ENCODE results near the gene LENG1.
"Not testable (repeated sequence)": the region's sequence is repeated elsewhere in the genome, so short reads cannot be mapped to it uniquely, and the experiment has no call there.

LENG1 gene

DNA sequence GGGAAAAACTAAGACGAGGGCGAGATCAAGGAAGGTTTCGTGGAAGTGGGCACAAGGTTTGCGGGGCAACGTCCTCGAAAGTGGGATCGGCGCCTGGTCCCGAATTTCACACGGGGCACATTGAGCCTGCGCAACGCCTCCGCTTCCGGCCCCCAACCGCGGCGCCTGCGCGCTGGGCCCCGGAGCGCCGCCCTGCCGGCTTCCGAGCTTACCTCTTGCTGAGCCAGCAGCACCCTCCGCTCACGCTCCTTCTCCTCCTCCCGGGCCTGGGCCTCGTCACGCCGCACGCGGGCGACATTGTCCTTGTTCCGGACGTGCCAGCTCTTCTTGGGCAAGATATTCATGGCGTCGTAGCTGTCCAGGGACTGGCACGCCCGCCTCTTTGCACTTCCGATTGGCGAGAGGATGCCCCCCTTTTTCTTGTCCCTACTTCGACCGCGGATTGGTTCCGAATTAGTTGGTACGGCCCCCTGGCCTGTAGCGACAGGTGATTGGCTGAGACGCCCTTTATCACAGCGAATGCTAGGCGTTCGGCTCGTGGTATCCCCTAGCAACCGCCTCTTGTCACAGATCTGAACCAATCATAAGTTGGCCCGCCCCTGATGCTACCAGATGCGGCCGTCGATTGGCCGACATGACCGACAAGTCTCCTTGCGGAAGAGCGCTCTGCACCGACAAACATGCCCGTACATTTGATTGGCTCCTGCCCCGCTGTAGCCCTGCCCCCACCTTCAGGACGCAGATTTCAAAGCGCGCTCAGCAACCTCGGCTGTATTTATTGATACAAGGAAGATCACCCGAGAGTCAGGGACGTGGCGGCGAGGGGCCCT, at the start of gene LENG1:
TSS of gene LENG1 (minus strand) at position 370 of the 830 bp plus-strand sequence. CDS start at position 344, 26 bp downstream.
- peak; percentile 100 for DNase-seq (ENCODE audit: low read depth)

DNA sequence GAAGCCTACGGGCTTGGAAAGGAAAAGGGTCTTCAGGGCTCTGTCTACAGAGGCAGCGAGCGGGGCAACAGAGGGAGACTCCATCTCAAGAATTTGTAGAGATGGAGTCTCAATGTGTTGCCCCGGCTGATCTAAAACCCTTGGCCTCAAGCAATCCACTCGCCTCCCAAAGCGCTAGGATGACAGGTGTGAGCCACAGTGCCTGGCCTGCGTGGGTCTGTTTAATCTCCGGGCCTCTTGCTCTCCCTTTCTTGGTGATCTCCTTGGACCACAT, 49.2 kb upstream of the LENG1 start:
- DNase-seq (ENCODE audit: low read depth) = no peak

DNA sequence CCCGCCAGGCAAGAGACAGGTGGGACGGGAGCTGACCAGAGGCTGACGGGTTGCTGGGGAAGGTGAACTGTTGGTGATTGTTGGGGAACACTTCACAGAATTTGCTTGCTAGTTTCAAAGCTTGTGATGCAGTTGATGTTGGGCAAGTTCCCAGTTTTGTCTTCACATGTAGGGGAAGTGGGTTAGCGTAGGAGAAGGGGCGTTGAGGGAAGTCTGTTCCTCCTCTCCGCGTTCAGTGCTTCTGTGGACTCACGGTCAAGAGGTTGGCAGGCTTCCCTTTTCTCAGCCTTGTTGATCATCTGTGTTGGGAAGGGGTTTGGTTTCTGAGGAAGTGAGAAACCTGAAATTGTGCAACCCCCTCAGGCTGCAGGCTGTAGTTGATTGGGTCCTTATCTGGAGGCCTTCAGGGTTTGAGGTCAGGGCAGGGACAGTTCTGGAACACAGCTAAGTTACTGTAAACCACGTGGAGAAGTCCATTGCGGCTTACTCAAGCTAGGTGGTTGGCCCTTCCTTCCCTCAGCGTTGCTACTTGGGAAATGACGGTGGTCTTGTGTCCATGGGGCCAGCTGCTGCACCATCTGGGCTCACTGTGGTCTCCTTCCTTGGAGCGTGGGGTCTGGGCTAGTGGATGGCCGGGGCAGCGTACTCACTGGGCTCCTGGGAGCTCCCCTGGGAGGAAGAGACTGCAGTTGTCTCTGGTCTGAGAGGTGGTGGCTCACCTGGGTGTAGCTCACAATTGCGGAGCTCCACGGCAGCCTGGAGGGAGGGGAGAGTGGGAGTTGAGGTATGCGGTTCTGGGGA, 48.7 kb upstream of the LENG1 start:
- peak; percentile 80 for DNase-seq (ENCODE audit: low read depth)

DNA sequence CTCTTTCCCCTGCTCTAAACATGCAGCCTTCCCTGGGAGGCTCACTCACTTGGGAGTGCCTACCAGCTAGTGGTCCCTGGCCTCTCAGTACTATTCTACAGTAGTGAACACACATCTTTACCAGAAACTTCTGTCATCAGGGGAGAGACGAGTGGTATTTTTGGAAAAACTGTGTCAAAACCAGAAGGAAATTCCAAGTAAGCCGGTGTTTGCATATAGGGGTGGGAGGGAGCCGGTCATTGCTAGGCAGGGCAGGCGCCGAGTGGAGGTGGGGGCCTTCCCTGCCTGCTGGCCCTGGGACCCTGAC, 48.1 kb upstream of the LENG1 start:
- no peak for DNase-seq (ENCODE audit: low read depth)

DNA sequence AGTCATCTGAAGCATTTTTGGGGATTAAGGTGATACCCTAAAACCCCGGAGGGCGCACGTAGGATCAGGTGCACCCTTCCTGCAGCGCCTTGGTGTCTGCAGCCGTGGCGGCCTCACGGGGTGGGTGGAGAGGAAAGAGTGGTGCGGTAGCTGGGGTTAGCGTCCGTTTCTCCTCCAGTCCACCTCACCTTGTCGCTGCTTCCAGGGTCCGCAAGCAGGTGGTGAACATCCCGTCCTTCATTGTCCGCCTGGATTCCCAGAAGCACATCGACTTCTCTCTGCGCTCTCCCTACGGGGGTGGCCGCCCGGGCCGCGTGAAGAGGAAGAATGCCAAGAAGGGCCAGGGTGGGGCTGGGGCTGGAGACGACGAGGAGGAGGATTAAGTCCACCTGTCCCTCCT, 47.7 kb upstream of the LENG1 start:
- not testable (repeated sequence) for DNase-seq (ENCODE audit: low read depth)

DNA sequence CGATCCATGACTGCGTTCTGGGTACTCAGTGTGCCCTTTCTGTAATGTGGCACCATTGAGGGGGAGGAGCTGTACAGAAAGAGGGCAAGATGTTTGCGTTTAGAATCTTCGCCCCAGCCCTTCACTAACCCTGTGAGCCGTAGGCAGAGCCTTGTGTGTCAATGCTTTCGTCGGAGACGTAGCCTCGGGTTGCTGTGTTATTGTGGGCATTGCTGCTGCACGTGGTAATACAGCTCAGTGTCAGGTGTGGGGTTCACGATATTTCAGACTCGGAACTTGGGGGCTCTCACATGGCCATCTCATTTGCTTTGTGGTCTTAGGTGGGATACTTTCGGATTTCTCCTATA, 47.3 kb upstream of the LENG1 start:
- DNase-seq (ENCODE audit: low read depth) = no peak

DNA sequence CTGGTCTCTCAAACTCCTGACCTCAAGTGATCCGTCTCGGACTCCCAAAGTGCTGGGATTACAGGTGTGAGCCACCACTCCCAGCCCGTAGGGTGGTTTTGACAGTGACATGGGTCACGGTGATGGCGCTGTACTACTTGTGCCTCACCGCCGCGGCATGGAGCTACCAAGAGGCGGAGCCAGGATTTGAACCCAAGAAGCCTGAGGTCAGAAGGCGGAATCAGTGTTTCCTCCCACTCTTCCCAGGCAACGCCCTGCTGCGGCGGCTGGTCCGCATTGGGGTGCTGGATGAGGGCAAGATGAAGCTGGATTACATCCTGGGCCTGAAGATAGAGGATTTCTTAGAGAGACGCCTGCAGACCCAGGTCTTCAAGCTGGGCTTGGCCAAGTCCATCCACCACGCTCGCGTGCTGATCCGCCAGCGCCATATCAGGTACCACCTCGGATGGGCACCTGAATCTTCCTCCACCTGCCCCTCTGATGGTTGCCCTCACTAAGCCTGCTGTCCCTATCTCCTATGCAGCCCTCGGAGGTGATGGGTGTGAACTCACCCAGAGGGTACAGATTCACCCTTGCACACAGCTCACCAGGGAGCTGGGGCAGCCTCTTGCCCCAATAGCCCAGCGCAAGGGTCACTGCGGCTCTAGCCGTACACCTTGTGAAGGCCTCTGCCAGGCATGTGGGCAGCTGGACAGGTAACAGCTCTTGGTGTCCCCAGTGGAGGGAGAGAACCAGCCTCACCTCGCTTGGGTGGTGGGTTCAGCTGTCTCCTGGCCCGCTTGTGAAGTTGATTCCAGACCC, 46.7 kb upstream of the LENG1 start:
- no peak for DNase-seq (ENCODE audit: low read depth)

DNA sequence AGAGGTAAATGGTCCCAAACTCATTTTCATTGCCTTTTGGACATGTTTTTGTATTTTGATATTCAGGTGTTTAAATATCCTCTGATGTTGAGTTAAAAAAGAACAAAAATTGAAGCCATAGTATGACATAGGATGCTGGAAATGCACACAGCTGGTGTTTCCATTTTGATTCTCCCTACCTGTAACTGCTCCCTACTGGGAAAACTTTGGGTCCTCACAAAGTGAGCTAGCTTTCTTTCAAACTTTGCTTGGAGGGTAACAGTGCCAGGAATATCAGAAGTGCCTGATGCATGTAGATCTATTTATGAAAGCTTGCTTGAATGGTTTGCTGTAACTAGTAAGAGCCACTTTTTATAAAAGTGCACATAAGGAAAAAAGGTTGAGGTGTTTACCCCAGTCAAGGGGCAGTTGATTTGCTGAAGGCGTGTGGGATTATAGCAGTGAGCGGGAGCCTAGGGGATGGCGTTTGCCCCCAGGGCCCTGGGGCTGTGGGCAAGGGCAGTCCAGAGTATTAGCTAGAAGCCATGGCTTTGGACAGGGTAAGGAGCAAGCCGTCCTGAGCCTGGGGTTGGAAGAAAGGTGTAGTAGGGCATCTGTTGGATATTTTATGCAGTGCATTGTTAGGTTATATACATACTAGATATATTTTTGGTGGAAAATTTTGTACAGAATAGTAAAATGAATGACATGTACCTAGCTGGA, 45.4 kb upstream of the LENG1 start:
- no peak for DNase-seq (ENCODE audit: low read depth)

DNA sequence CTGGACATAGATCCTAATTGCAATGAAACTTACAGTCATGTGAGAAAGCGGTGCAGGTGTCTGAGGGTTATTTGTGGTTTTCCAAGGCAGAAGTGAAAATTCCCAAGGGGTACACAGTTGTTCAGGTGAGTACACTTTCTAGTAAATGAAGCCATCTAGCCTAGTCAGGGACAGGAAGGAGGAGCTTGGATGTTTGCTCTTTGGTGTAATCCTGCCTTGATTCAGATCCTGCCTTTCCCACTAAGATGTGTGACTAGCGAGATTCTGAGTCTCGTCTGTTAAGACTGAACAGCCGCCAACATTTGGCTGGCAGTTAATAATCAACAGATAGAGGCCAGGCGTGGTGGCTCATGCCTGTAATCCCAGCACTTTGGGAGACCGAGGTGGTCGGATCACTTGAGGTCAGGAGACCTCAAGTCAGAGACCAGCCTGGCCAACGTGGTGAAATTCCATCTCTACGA, 43.7 kb upstream of the LENG1 start:
- no peak for DNase-seq (ENCODE audit: low read depth)

DNA sequence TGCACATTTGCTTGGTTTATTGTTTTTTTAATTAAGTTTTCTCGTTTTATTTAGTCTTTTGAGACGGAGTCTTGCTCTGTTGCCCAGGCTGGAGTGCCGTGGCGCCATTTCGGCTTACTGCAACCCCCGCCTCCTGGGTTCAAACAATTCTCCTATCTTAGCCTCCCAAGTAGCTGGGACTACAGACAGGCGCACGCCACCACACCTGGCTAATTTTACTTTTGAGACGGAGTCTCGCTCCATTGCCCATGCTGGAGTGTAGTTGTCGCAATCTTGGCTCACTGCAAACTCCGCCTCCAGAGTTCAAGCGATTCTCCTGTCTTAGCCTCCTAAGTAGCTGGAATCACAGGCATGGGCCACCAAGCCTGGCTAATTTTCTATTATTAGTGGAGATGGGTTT, 42.5 kb upstream of the LENG1 start:
- no peak for DNase-seq (ENCODE audit: low read depth)

DNA sequence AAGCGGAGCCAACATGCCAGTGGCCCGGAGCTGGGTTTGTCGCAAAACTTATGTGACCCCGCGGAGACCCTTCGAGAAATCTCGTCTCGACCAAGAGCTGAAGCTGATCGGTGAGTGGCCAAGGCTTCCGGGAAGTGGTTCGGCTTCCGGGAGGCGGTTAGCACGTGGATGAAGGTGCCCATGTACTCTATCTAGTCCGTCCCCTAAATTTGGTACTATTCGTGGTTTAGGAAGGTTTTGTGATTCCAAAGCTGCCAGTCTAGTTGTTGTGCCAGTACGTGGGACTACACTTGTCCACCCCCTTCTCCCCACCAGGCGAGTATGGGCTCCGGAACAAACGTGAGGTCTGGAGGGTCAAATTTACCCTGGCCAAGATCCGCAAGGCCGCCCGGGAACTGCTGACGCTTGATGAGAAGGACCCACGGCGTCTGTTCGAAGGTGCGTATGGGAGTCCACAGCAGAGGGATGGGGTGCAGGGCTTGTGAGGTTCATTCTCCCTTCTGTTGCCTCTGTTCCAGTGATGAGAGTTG, 41.7 kb upstream of the LENG1 start:
- no peak for DNase-seq (ENCODE audit: low read depth)

DNA sequence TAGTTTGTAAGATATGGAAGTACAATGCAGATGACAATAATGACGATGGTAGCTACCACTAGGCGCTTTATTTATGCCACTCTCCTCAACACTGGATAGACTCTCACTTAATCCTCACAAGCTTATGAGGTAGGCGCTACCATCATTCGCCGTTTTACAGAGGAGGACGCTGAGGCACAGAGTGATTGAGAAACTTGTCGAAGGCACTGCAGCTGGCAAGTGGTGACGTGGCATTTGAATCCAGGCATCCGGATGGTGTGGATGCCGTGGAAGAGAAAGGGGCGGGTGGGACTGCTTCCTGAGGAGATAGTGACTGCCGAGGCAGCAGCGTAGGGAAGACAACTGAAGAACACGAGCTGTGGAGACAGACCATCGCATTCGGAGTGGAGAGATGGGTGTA, 39.9 kb upstream of the LENG1 start:
- DNase-seq (ENCODE audit: low read depth) = no peak

DNA sequence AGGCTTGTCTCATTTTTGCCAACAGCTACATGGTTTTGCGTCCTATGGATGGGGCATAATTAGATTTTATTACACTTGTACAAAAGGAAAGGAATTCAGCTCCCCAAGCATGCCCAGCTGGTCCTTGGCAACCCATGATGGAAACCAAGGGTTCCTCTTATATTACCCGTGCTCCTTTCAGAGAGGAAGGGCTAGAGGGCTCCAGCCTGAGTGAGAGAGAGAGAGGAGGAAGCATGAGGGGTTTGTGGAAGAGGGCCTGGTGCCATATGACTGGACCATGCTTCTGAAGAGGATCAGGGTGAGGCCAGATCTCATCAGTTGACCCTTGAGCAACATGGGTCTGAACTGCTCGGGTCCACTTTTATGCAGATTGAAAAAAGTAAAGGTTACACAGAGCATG, 37.6 kb upstream of the LENG1 start:
- DNase-seq (ENCODE audit: low read depth) = no peak

DNA sequence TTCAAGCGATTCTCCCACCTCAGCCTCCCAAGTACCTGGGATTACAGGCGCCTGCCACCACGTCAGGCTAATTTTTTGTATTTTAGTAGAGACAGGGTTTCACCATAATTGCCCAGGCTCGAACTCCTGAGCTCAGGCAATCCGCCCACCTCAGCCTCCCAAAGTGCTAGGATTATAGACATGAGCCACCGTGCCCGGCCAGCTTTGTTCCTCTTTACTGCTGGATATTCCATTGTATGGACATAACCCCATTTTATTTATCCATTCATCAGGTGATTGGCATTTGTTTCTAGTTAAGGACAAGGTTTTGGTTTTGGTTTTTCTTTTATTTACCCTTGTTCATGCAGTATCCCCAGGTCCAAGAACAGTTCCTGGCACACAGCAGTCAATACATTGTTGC, 37.0 kb upstream of the LENG1 start:
- no peak for DNase-seq (ENCODE audit: low read depth)

DNA sequence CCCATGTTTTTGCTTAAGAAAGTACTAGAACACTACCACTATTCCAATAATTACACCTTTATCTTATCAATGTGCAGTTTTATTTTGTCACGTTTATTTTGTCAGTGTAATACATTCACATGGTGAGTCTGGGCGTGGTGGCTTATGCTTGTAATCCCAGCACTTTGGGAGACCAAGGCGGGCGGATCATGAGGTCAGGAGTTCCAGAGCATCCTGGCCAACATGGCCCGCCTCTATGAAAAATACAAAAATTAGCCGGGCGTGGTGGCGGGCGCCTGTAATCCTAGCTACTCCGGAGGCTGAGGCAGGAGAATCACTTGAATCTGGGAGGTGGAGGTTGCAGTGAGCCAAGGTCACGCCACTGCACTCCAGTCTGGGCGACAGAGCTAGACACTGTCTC, 34.9 kb upstream of the LENG1 start:
- DNase-seq (ENCODE audit: low read depth) = not testable (repeated sequence)

DNA sequence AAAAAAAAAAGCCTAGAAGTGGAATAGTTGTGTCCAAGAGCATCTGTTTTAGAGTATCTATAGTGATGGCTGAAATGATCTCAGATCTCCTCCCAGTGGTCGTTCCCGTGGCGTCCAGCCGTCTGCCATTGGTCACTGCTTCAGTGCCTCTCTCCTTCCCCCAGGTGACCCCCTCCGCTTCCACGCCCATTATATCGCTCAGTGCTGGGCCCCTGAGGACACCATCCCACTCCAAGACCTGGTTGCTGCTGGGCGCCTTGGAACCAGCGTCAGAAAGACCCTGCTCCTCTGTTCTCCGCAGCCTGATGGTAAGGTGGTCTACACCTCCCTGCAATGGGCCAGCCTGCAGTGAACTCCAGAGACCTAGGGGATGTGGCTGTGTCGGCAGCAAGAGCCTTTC, 33.5 kb upstream of the LENG1 start:
- DNase-seq (ENCODE audit: low read depth) = no peak

DNA sequence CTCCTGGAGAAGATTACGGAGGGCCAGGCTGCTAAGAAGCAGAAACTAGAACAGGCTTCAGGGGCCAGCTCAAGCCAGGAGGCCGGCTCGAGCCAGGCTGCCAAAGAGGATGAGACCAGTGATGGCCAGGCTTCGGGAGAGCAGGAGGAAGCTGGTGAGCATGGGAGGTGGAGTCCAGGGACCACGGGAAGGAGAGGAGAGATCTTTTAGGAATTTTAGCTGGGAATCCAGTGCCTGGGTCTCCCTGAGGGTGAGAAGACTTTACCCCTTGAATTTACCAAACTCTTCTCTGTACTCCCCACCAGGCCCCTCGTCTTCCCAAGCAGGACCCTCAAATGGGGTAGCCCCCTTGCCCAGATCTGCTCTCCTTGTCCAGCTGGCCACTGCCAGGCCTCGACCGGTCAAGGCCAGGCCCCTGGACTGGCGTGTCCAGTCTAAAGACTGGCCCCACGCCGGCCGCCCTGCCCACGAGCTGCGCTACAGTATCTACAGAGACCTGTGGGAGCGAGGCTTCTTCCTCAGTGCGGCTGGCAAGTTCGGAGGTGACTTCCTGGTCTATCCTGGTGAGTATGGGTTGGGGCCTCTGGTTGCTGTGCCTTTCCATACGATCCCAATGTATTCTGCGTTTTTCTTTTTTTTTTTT, 32.4 kb upstream of the LENG1 start:
- DNase-seq (ENCODE audit: low read depth) = no peak

DNA sequence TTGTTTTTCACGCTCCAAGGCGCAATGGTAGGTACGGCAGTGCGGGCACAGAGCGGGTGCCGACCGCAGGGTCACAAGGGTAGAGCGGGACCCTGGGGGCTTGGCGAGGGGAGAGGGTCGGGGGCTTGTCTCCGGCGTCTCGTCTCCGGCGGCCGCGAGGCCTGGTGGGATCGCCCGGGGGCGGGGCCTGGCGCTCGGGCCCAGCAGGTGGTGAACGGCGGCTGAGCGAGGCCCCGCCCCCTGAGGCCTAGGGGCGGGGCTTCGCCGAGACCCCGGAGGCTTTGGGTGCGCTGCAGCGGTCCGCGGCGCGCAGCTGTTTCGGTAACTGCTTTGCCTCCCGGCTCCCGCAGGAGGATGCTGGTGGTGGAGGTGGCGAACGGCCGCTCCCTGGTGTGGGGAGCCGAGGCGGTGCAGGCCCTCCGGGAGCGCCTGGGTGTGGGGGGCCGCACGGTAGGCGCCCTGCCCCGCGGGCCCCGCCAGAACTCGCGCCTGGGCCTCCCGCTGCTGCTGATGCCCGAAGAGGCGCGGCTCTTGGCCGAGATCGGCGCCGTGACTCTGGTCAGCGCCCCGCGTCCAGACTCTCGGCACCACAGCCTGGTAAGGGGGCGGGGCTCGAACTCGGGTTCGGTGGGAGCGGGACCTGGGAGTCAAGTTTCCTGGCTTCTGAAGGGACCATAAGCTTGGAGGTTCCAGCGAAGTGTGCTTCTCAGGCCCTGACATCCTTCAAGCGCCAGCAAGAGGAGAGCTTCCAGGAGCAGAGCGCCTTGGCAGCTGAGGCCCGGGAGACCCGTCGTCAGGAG, 31.7 kb upstream of the LENG1 start, which contains the start of gene TSEN34:
TSS of gene TSEN34 (plus strand) at position 298 of the 800 bp plus-strand sequence. CDS start at position 355, 57 bp downstream.
- no peak for DNase-seq (ENCODE audit: low read depth)

DNA sequence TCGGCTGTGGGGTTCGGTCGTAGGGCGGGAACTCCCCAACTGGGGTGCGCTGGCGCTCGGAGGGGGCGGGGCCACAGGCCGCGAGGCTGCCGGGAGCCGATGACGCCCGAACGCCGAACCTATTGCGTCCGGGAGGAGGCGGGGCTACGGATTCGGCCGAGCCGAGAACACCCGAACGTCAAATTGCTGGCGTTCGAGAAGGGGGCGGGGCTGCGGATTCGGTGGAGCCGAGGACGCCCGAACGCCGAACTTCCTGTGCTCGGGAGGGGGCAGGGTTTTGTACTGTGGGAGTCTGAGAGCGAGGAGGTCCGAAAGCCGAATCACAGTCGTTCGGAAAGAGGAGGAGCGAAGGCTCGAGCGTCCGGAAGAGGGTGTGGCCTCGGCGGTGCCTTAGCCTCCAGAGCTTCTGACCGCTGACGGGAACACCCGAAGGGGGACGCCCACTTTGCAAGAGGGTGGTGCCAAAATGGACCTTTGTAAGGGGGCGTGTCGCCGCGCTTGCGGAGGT, 31.0 kb upstream of the LENG1 start:
- DNase-seq (ENCODE audit: low read depth) = peak; percentile 98

DNA sequence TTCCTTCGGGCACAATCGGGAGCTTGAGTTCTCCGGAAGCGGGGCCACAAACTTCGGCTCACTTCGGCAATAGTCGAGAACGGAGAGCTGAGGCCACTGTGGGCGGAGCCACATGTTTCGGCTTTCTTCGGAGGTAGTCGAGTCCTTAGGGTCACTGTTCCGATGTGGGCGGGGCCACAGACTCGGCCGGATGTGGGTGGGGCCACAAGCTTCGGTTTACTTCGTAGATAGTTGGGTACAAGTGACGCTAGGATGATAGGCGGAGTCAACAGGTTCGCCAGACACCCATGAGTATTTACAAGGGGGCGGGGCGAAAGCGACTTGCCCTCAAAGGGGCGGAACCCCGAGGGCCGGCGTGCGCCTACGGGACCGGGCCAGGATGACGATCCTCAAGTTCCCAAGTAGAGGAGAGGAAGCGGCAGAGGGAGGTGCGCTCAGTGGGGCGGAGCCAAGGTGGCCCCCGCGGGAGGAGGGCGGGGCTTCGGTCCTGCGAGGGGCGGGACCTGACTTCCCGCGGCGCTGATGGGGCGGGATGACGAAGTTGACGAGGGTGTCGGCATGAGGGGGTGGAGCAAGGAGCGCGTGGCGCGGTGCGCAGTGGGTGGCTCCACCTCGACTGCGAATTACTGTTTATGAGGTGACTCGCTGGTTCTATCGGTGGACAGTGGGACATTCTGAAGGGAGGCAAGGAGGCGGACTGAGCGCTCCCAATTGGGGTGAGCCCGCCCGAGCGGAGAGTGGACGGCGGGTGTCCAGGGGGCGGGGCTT, 30.4 kb upstream of the LENG1 start:
- peak; percentile 100 for DNase-seq (ENCODE audit: low read depth)

All from non-pigmented ciliary epithelial cell (primary cell).